ENCODE measurements around the gene WDR73. TPM values are rescaled to one million over a fixed set of nuclear protein-coding genes. Genes with fewer than 3 reads are reported as not detected.

WDR73 gene
- total and polyA plus RNA-seq, 9 of the 15 experiments (the other 6 are each of a cell fraction or from before 2014, with no cell fraction given) = 9.2 to 25.4 (median 21.7) TPM

DNA sequence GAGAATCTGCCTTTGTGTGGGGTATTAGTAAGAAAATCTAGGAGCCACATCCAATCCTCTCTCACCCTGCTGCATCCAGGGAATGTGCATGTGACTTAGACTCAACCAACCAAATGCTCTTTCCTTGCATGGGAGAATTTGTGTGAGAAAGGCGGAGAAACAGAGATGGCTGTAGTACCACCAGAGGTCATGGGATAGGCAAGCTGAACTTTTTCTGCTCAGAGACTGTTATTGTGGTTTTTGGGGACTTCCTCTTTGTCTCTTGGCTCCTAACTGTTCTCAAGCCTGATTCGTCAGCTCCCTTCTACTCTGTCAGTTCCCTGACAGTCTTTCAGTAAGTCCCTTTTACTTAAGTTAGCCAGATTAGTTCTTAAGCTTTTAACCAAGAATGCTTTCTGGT is 55.8 kb downstream of the WDR73 start:
- intact Hi-C loops (cut with micrococcal nuclease) = loop anchor here (5.0 kb wide), 2 partner anchors 149 to 329 kb away; partner anchors contain the start of gene ZNF592
- TF ChIP-seq ZNF766 (CRISPR knock-in tag; conservative IDR thresholded peaks at IDR 0.05) = peak; percentile 17; the same call in 1 of the 2 replicates
- no peak for TF ChIP-seq NR3C1 (CRISPR knock-in tag; IDR thresholded peaks at IDR 0.05)
- TF ChIP-seq TFAP4 (CRISPR knock-in tag; IDR thresholded peaks at IDR 0.05; ENCODE audit: borderline replicate concordance) = no peak
- TF ChIP-seq NR2C2 (CRISPR knock-in tag; IDR thresholded peaks at IDR 0.05) = 0 out of 2 replicates have a peak, but pooled peaks have one; percentile 26
- TF ChIP-seq NR2C2 (tag; IDR thresholded peaks at IDR 0.05) = no peak
- 0 out of 2 replicates have a peak, but pooled peaks have one; percentile 20 for TF ChIP-seq PHF8 (IDR thresholded peaks at IDR 0.05; ENCODE audit: borderline replicate concordance, low read length)
- TF ChIP-seq HSF4 (CRISPR knock-in tag; IDR thresholded peaks at IDR 0.05; ENCODE audit: borderline replicate concordance) = no peak
- peak; percentile 96 for TF ChIP-seq SPI1 (IDR thresholded peaks at IDR 0.05; ENCODE audit: borderline replicate concordance, low read depth, low read length)
- no peak for TF ChIP-seq EP400 (IDR thresholded peaks at IDR 0.05)
- no peak for TF ChIP-seq ZNF384 (IDR thresholded peaks at IDR 0.05; ENCODE audit: low read depth, low read length)
- TF ChIP-seq ETV1 (tag; conservative IDR thresholded peaks at IDR 0.05; ENCODE audit: low read depth) = no peak
- no peak for TF ChIP-seq KDM4B (IDR thresholded peaks at IDR 0.05; ENCODE audit: borderline replicate concordance in 2 of 2, low read depth in 1 of 2)
- TF ChIP-seq, protein P1, sequence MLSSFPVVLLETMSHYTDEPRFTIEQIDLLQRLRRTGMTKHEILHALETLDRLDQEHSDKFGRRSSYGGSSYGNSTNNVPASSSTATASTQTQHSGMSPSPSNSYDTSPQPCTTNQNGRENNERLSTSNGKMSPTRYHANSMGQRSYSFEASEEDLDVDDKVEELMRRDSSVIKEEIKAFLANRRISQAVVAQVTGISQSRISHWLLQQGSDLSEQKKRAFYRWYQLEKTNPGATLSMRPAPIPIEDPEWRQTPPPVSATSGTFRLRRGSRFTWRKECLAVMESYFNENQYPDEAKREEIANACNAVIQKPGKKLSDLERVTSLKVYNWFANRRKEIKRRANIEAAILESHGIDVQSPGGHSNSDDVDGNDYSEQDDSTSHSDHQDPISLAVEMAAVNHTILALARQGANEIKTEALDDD (IDR thresholded peaks at IDR 0.05) = peak; percentile 74
- TF ChIP-seq ZNF77 (CRISPR knock-in tag; IDR thresholded peaks at IDR 0.05) = no peak
- peak; percentile 22; the same call in 1 of the 2 replicates for TF ChIP-seq ESRRA (IDR thresholded peaks at IDR 0.05; ENCODE audit: borderline replicate concordance, low read depth)
- TF ChIP-seq RBBP5 (IDR thresholded peaks at IDR 0.05; ENCODE audit: borderline replicate concordance, insufficient read depth, low read length, poor library complexity, severe bottlenecking) = peak; percentile 52
- TF ChIP-seq GABPB1 (CRISPR knock-in tag; IDR thresholded peaks at IDR 0.05) = no peak
- TF ChIP-seq JUND (IDR thresholded peaks at IDR 0.05; ENCODE audit: borderline replicate concordance, low read depth, low read length) = no peak
- TF ChIP-seq JUND (tag; IDR thresholded peaks at IDR 0.05; ENCODE audit: borderline replicate concordance, low read depth, low read length) = peak; percentile 17; the same call in 1 of the 3 replicates
- no peak for TF ChIP-seq ZNF263 (CRISPR knock-in tag; IDR thresholded peaks at IDR 0.05; ENCODE audit: borderline replicate concordance)
- no peak for TF ChIP-seq ZNF347 (CRISPR knock-in tag; IDR thresholded peaks at IDR 0.05; ENCODE audit: low read depth)

More for the DNA sequence above, 55.8 kb downstream of the WDR73 start:
- DNase-seq (ENCODE audit: extremely low read depth in 1 of 4, low spot score in 3 of 4) = peak in 1 of 4 experiments; percentile 39
- Histone ChIP-seq H2AFZ (ENCODE audit: low read depth, low read length) (peak overlapping the region; percentile 91), H3K36me3 (ENCODE audit: control insufficient read depth, insufficient read depth, low read length) (no peaks in the 10 kb centered on the region), H3K9me1 (ENCODE audit: control insufficient read depth, insufficient read depth, low read length) (no peaks in the 10 kb centered on the region), H3K9me3 (replicated peaks; ENCODE audit: control insufficient read depth, insufficient read depth, low read depth, low read length) (no peaks in the 10 kb centered on the region), H3K79me2 (ENCODE audit: control insufficient read depth, insufficient read depth, low read length) (peaks cover 4% of the 10 kb centered on the region; the same call in 1 of the 3 replicates), H3K27ac (ENCODE audit: extremely low read depth, low read depth, low read length) (peak overlapping the region; percentile 48; the same call in 1 of the 3 replicates), H3K4me1 (replicated peaks in 1 of 2; ENCODE audit: control insufficient read depth in 2 of 2, insufficient read depth in 2 of 2, low read length in 2 of 2) (peaks cover 13 to 16% of the 10 kb centered on the region in 2 experiments), H3K4me3 (no peak overlapping the region), H3K4me2 (ENCODE audit: insufficient read depth, low read length) (no peak overlapping the region), H3K9ac (ENCODE audit: insufficient read depth in 1 of 2, low read depth in 2 of 2, low read length in 2 of 2) (no peak overlapping the region), H4K20me1 (replicated peaks; ENCODE audit: control insufficient read depth, insufficient read depth, low read length) (no peaks in the 10 kb centered on the region), H3K27me3 (ENCODE audit: control insufficient read depth in 2 of 2, insufficient read depth in 2 of 2, low read length in 2 of 2) (no peaks in the 10 kb centered on the region)
- WGBS (ENCODE audit: insufficient coverage, low coverage, missing lambda C conversion rate) = 21% methylated on average over 2 of the region's 2 CpGs
- no peak for FAIRE-seq
- in situ Hi-C loops (cut with MboI) = loop anchor here (25.0 kb wide), 1 partner anchor 289 kb away; the partner anchor contains the start of gene SLC28A1
- BruUV-seq (replicated peaks) = no TSS peak
- ChIA-PET POLR2A (interaction anchor here (1.0 kb wide), 1 partner anchor 221 kb away, joined by 3 read pairs; no protein-coding TSS in a partner anchor), CTCF (ENCODE audit: low intra/inter-chr PET ratio) (interaction anchor here (0.6 to 2.4 kb wide), 3 partner anchors 10 to 281 kb away, joined by 3 to 18 read pairs (median 3); no protein-coding TSS in a partner anchor)
- ATAC-seq = no peak
